ENCODE measurements around the gene MEGF10. TPM values are rescaled to one million over a fixed set of nuclear protein-coding genes. Genes with fewer than 3 reads are reported as not detected.
"Not testable (repeated sequence)": the region's sequence is repeated elsewhere in the genome, so short reads cannot be mapped to it uniquely, and the experiment has no call there.

The MEGF10 gene
- total RNA-seq, 2 experiments from 2014 or later, result not detected

DNA sequence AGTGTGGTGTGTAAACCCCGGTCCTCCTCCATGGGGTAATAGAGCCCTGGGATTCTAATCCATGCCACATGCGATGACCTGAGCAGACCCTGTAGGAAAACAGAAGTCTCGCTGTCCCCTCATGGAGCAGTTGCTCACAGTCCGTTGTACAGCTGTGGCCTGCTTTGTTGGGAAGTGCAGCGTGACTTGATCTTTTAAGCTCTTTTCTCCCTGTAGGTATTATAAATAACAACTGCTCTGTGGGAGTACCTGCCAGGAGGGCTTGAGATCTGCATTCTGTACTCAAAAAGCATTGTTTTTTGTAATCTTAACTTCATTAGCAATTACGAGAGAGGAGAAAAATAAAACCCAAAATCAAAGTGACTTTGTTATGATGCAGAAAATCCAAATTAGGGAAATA lies 17.3 kb downstream of the MEGF10 start:
- Histone ChIP-seq H3K9me2 (ENCODE audit: insufficient read depth, low read length) (no peaks in the 10 kb centered on the region), H3K27ac (ENCODE audit: low read depth, low read length, poor library complexity, severe bottlenecking) (no peak overlapping the region), H4K20me1 (ENCODE audit: insufficient read depth, low read length) (no peaks in the 10 kb centered on the region), H3K9me3 (ENCODE audit: low read length) (no peaks in the 10 kb centered on the region), H2AFZ (ENCODE audit: low read length) (no peak overlapping the region), H3K4me1 (ENCODE audit: insufficient read depth, low read length, poor library complexity, severe bottlenecking) (no peaks in the 10 kb centered on the region), H3K79me2 (ENCODE audit: insufficient read depth, low read depth, low read length) (no peaks in the 10 kb centered on the region), H3K4me3 (ENCODE audit: low read depth, low read length, poor library complexity, severe bottlenecking) (no peak overlapping the region), H3K4me2 (ENCODE audit: low read length) (no peak overlapping the region), H3K36me3 (ENCODE audit: insufficient read depth, low read length) (no peaks in the 10 kb centered on the region)
- CTCF ChIA-PET (ENCODE audit: unreplicated experiment), result no interaction called here
- no TSS peak for BruUV-seq (replicated peaks)
- TF ChIP-seq, protein P1, sequence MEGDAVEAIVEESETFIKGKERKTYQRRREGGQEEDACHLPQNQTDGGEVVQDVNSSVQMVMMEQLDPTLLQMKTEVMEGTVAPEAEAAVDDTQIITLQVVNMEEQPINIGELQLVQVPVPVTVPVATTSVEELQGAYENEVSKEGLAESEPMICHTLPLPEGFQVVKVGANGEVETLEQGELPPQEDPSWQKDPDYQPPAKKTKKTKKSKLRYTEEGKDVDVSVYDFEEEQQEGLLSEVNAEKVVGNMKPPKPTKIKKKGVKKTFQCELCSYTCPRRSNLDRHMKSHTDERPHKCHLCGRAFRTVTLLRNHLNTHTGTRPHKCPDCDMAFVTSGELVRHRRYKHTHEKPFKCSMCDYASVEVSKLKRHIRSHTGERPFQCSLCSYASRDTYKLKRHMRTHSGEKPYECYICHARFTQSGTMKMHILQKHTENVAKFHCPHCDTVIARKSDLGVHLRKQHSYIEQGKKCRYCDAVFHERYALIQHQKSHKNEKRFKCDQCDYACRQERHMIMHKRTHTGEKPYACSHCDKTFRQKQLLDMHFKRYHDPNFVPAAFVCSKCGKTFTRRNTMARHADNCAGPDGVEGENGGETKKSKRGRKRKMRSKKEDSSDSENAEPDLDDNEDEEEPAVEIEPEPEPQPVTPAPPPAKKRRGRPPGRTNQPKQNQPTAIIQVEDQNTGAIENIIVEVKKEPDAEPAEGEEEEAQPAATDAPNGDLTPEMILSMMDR (conservative IDR thresholded peaks at IDR 0.05; ENCODE audit: low read length), result no peak
- no peak for TF ChIP-seq EZH2phosphoT487 (IDR thresholded peaks at IDR 0.05; ENCODE audit: borderline replicate concordance, low read depth, low read length)
- no peak for DNase-seq (ENCODE audit: low spot score)
- intact Hi-C loops (cut with micrococcal nuclease; ENCODE audit: unreplicated experiment), result no loop called here
- POLR2A ChIA-PET, result interaction anchor here (0.7 kb wide), 2 partner anchors 119 to 306 kb away, joined by 3 read pairs; no protein-coding TSS in a partner anchor

DNA sequence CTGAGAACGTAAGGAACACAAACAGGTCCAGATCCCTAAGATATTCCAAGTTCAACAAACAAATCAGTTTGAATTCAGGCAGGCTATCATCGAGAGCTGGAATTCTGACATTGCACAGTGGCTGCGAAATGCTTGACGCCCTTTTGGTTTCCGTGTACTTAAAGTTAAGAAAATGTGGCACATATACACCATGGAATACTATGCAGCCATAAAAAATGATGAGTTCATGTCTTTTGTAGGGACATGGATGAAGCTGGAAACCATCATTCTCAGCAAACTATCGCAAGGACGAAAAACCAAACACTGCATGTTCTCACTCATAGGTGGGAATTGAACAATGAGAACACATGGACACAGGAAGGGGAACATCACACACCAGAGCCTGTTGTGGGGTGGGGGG lies 17.7 kb downstream of the MEGF10 start:
- CTCF ChIA-PET (ENCODE audit: unreplicated experiment); H3K79me2 ChIP-seq (ENCODE audit: insufficient read depth, low read depth, low read length); H3K9me2 ChIP-seq (ENCODE audit: insufficient read depth, low read length); H3K4me2 ChIP-seq (ENCODE audit: low read length); H3K4me3 ChIP-seq (ENCODE audit: low read depth, low read length, poor library complexity, severe bottlenecking); H2AFZ ChIP-seq (ENCODE audit: low read length); POLR2A ChIA-PET; H3K4me1 ChIP-seq (ENCODE audit: insufficient read depth, low read length, poor library complexity, severe bottlenecking); intact Hi-C loops (cut with micrococcal nuclease; ENCODE audit: unreplicated experiment); H4K20me1 ChIP-seq (ENCODE audit: insufficient read depth, low read length); BruUV-seq (replicated peaks); H3K36me3 ChIP-seq (ENCODE audit: insufficient read depth, low read length); DNase-seq (ENCODE audit: low spot score); H3K9me3 ChIP-seq (ENCODE audit: low read length); H3K27ac ChIP-seq (ENCODE audit: low read depth, low read length, poor library complexity, severe bottlenecking): not testable (repeated sequence)

DNA sequence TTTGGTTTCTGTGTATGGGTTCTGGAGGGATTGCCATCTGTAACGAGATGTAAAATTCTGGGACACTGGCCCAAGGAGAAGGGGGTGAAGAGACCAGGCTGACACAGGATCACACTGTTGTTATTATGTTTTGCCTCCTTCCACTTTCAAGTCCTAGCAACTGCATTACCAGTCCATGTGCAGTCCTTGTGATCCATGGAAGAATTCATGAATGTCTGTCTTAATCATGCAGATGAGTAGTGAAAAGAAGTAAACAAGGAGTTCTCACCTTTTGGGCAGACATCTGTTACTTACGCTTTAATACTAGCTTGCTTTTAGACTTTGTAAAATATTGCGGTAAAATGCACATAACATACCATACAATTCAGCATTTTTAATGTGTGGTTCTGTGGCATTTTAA lies 18.3 kb downstream of the MEGF10 start:
- no peaks in the 10 kb centered on the region for H4K20me1 ChIP-seq (ENCODE audit: insufficient read depth, low read length)
- H3K79me2 ChIP-seq (ENCODE audit: insufficient read depth, low read depth, low read length), result no peaks in the 10 kb centered on the region
- no peak overlapping the region for H3K4me3 ChIP-seq (ENCODE audit: low read depth, low read length, poor library complexity, severe bottlenecking)
- ChIA-PET CTCF (ENCODE audit: unreplicated experiment) (no interaction called here), POLR2A (no interaction called here)
- no peaks in the 10 kb centered on the region for H3K9me2 ChIP-seq (ENCODE audit: insufficient read depth, low read length)
- intact Hi-C loops (cut with micrococcal nuclease; ENCODE audit: unreplicated experiment), result no loop called here
- H3K9me3 ChIP-seq (ENCODE audit: low read length), result no peaks in the 10 kb centered on the region
- no peak for TF ChIP-seq EZH2phosphoT487 (IDR thresholded peaks at IDR 0.05; ENCODE audit: borderline replicate concordance, low read depth, low read length)
- TF ChIP-seq, protein P1 (conservative IDR thresholded peaks at IDR 0.05; ENCODE audit: low read length), result no peak
- no peak overlapping the region for H3K4me2 ChIP-seq (ENCODE audit: low read length)
- no peaks in the 10 kb centered on the region for H3K36me3 ChIP-seq (ENCODE audit: insufficient read depth, low read length)
- no peak overlapping the region for H2AFZ ChIP-seq (ENCODE audit: low read length)
- DNase-seq (ENCODE audit: low spot score), result no peak
- no TSS peak for BruUV-seq (replicated peaks)
- no peaks in the 10 kb centered on the region for H3K4me1 ChIP-seq (ENCODE audit: insufficient read depth, low read length, poor library complexity, severe bottlenecking)
- no peak overlapping the region for H3K27ac ChIP-seq (ENCODE audit: low read depth, low read length, poor library complexity, severe bottlenecking)

All from OCI-LY7 (cell line).